GM19035 (cell line): ENCODE data around the gene LOXL4.

Experiments
- ATAC-seq: cut with Tn5 transposase; IDR thresholded peaks from one replicate; pipeline ENCODE4 v1.9.1; 2021; ENCODE audit not compliant: unreplicated experiment

The LOXL4 gene

DNA sequence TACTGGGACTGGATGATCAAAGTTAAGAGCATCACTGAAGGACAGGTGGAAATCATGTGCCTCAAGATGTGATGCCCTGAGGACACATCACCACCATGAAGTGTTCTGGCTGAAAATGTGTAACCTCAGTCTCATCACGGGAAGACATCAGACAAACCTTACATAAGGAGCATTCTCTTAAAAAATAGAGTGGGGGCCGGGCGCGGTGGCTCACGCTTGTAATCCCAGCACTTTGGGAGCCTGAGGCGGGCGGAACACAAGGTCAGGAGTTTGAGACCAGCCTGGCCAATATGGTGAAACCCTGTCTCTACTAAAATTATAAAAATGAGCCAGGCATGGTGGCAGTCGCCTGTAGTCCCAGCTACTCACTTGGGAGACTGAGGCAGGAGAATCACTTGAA lies 65.6 kb downstream of the LOXL4 start:
- no peak for ATAC-seq

DNA sequence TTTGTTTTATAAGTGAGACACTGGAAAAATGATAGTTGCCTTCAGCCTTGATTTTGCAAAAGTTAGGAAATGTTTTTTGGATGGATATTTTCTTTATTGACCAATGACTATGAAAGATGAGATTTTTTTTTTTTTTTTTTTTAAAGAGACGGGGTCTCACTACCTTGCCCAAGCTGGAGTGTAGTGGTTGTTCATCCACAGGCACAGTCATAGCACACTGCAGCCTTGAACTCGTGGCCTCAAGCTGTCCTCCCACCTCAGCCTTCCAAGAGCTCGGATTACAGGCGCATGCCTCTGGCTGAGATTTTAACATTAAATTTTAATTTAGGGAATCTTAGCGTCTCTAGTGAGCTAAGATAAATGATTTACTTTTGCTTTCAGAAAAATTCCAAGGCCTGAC lies 66.2 kb downstream of the LOXL4 start:
- no peak for ATAC-seq
